GM18526 (cell line): Measurements from ENCODE around the gene SUV39H1.

ENCODE experiments used
- POLR2A ChIP-seq: IDR thresholded peaks from 3 replicates; pipeline ENCODE4 v1.6.1; 2011; ENCODE audit not compliant: insufficient read length; ENCODE audit errors: extremely low read depth

The SUV39H1 gene

GRCh38 chrX:48745222-48745621 is 48.7 kb downstream of the SUV39H1 start:
- TF ChIP-seq POLR2A = no peak

- no peak for TF ChIP-seq POLR2A
Measured at GRCh38 chrX:48747415-48748016, 51.0 kb downstream of the SUV39H1 start.

DNA sequence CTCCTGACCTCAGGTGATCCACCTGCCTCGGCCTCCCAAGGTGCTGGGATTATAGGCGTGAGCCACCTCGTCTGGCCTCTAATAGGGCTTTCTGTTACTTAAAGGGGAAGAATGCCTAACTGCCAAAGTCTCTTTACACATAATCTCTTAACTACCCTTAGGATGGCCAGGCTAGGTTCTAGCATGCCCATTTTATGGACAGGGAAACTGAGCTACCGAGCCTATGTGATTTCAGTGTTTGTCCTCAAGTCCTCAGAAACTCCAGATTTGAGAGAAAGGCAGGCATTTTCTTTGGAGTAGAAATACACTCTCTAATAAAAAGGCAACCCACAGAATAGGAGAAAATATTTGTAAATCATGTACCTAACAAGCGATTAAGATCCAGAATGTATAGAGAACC is 52.6 kb downstream of the SUV39H1 start:
- TF ChIP-seq POLR2A = no peak

DNA sequence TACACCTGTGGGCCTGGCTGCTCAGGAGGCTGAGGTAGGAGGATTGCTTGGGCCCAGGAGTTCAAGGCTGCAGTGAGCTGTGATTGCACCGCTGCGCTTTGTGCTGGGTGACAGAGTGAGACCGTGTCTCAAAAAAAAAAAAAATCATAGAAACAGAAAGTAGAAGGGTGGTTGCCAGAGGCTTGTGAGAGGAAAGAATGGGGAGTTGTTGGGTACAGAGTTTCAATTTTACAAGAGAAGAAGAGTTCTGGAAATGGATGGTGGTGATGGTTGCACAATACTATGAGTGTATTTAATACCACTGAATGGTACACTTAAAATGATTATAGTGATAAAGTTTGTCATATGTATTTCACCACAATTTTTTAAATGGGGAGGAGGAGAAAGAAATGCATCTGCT is 54.8 kb downstream of the SUV39H1 start:
- no peak for TF ChIP-seq POLR2A

- no peak for TF ChIP-seq POLR2A
Measured at GRCh38 chrX:48752498-48752897, 56.0 kb downstream of the SUV39H1 start.

DNA sequence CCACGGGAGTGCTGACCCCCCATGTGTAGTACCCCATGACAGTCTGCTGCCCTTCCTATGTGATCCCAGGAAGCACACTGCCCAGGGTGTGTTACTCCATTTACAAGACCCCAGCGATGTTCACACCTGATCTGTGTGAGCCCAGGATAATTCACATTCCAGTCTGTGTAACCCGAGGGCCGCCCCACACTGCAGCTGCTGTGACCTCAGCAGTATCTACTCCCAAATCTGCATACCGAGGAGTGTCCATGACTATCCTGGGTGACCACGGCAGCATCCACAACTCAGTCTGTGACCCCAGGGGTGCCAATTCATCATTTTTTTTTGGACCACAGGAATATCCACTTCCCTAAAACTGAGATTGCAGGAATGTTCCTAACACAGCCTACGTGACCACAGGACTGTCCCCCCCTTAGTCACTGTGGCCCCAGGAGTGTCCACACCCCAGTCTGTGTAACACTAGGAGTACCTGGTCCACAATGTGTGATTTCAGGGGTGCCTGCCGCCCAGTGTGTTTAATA is 57.2 kb downstream of the SUV39H1 start:
- TF ChIP-seq POLR2A = no peak

GRCh38 chrX:48754238-48754637 is 57.7 kb downstream of the SUV39H1 start:
- TF ChIP-seq POLR2A = no peak
